SK-N-SH (cell line): Measurements from ENCODE around the gene NUP210L. TPM values are rescaled to one million over a fixed set of nuclear protein-coding genes. Genes with fewer than 3 reads are reported as not detected.

Experiments used
- CTCF ChIA-PET: fragments of 300-600, 350-600 bp; formaldehyde crosslinking; extraction: SDS; loops from one replicate; lab custom pipeline; 2021; lab: Yijun Ruan, JAX
- POLR2A ChIA-PET: fragments of 350-600 bp; sonication (Branson Sonifier 250); formaldehyde crosslinking; extraction: SDS; loops from one replicate; lab custom pipeline; 2020; ENCODE audit warnings: antibody characterized with exemption, inconsistent platforms; lab: Yijun Ruan, JAX
- DNase-seq: peaks from one replicate; pipeline ENCODE4 v3.0.0; 2012
- H2AFZ ChIP-seq: fragments of 200-600 bp; sonication (generic); 2 replicates; pipeline ENCODE4 v1.8.1; 2016; ENCODE audit warnings: antibody characterized with exemption, mild to moderate bottlenecking, low read depth
- H3F3A ChIP-seq: fragments of 200-600 bp; sonication (generic); replicated peaks from 2 replicates; pipeline ENCODE3; 2016; ENCODE audit warnings: antibody characterized with exemption, mild to moderate bottlenecking; ENCODE audit not compliant: insufficient read depth
- H3K27ac ChIP-seq, 2 experiments: fragments of 200-500 bp in 1 of 2; fragments of 200-600 bp in 1 of 2; sonication (Bioruptor generic) in 1 of 2; sonication (generic), shearing (Covaris generic) in 1 of 2; 2 replicates each; pipeline versions ENCODE4 v1.5.1 to v1.6.1; 2014 to 2016; ENCODE audit warnings: low read depth in 2 of 2, inconsistent platforms in 1 of 2, low read length in 1 of 2, mild to moderate bottlenecking in 1 of 2, mixed read lengths in 1 of 2
- H3K27me3 ChIP-seq: fragments of 200-600 bp; sonication (generic), shearing (Covaris generic); 2 replicates; pipeline ENCODE4 v1.6.1; 2016; ENCODE audit warnings: mixed run types; ENCODE audit not compliant: insufficient read depth
- H3K36me3 ChIP-seq, 2 experiments: fragments of 200-500 bp in 1 of 2; fragments of 200-600 bp in 1 of 2; sonication (Bioruptor generic) in 1 of 2; sonication (generic) in 1 of 2; replicated peaks in 1 of 2; 2 replicates each; pipeline versions ENCODE3 to v1.5.1; 2014 to 2016; ENCODE audit warnings: low read length in 1 of 2, mild to moderate bottlenecking in 1 of 2; ENCODE audit not compliant: insufficient read depth in 2 of 2, control insufficient read depth in 1 of 2
- H3K4me1 ChIP-seq, 2 experiments: fragments of 200-500 bp in 1 of 2; fragments of 200-600 bp in 1 of 2; sonication (Bioruptor generic) in 1 of 2; sonication (generic), shearing (Covaris generic) in 1 of 2; 2 replicates each; pipeline versions ENCODE4 v1.5.1 to v1.6.1; 2014 to 2016; ENCODE audit warnings: low read depth in 1 of 2, low read length in 1 of 2, mixed run types in 1 of 2; ENCODE audit not compliant: insufficient read depth in 2 of 2, control insufficient read depth in 1 of 2
- H3K4me2 ChIP-seq: fragments of 200-600 bp; sonication (generic), shearing (Covaris generic); 2 replicates; pipeline ENCODE4 v1.6.1; 2017; ENCODE audit warnings: mixed run types
- H3K4me3 ChIP-seq, 2 experiments: fragments of 200-500 bp in 1 of 2; fragments of 200-600 bp in 1 of 2; sonication (Bioruptor generic) in 1 of 2; sonication (generic), shearing (Covaris generic) in 1 of 2; 2 replicates each; pipeline versions ENCODE4 v1.5.1 to v1.8.1; 2014 to 2016; ENCODE audit warnings: low read depth in 2 of 2, inconsistent platforms in 1 of 2, low read length in 1 of 2, mild to moderate bottlenecking in 1 of 2, mixed read lengths in 1 of 2, moderate library complexity in 1 of 2
- H3K79me2 ChIP-seq: fragments of 200-600 bp; sonication (generic); 2 replicates; pipeline ENCODE4 v1.8.1; 2017; ENCODE audit warnings: mild to moderate bottlenecking; ENCODE audit not compliant: insufficient read depth
- H3K9ac ChIP-seq: fragments of 200-600 bp; sonication (generic); 2 replicates; pipeline ENCODE4 v1.6.1; 2017; ENCODE audit warnings: mixed run types
- H3K9me2 ChIP-seq: fragments of 200-600 bp; sonication (generic); 2 replicates; pipeline ENCODE4 v1.6.1; 2017; ENCODE audit warnings: mixed run types
- H3K9me3 ChIP-seq: fragments of 200-600 bp; sonication (generic); 2 replicates; pipeline ENCODE4 v1.6.1; 2017; ENCODE audit warnings: mixed run types, mild to moderate bottlenecking, moderate library complexity
- H4K20me1 ChIP-seq: fragments of 200-600 bp; sonication (generic); 2 replicates; pipeline ENCODE4 v1.6.1; 2017; ENCODE audit warnings: mild to moderate bottlenecking, mixed run types; ENCODE audit not compliant: insufficient read depth
- CHD2 ChIP-seq: fragments of 150-350 bp; IDR thresholded peaks from 2 replicates; pipeline ENCODE4 v1.6.1; 2018; ENCODE audit warnings: low read length; ENCODE audit not compliant: partially characterized antibody
- ELF1 ChIP-seq: IDR thresholded peaks from 2 replicates; pipeline ENCODE4 v1.4.0; 2012
- EP300 ChIP-seq, 2 experiments: IDR thresholded peaks; 2 replicates each; pipeline versions ENCODE4 v1.4.0 to v1.6.1; 2012; ENCODE audit warnings: borderline replicate concordance in 1 of 2, low read depth in 1 of 2, low read length in 1 of 2
- EZH2phosphoT487 ChIP-seq: fragments of 200-600 bp; sonication (generic); IDR thresholded peaks from 2 replicates; pipeline ENCODE4 v1.6.1; 2017; ENCODE audit warnings: low read depth, mixed run types, mild to moderate bottlenecking, antibody characterized with exemption, moderate library complexity, borderline replicate concordance
- FOSL2 ChIP-seq: IDR thresholded peaks from 2 replicates; pipeline ENCODE4 v1.4.0; 2012; ENCODE audit warnings: low read depth, mild to moderate bottlenecking, moderate library complexity, borderline replicate concordance
- FOXJ3 ChIP-seq: sonication (generic); formaldehyde crosslinking; IDR thresholded peaks from 2 replicates; pipeline ENCODE4 v1.5.1; 2020; ENCODE audit warnings: mild to moderate bottlenecking, missing genetic modification reagents
- FOXM1 ChIP-seq: IDR thresholded peaks from 2 replicates; pipeline ENCODE4 v1.4.0; 2012; ENCODE audit warnings: low read depth, mild to moderate bottlenecking
- GABPA ChIP-seq: IDR thresholded peaks from 2 replicates; pipeline ENCODE4 v1.4.0; 2012; ENCODE audit warnings: low read depth, mild to moderate bottlenecking
- GATA2 ChIP-seq: sonication (generic); formaldehyde crosslinking; IDR thresholded peaks from 2 replicates; pipeline ENCODE4 v1.5.0; 2020; ENCODE audit warnings: mild to moderate bottlenecking, missing genetic modification reagents
- IRF3 ChIP-seq: fragments of 150-350 bp; IDR thresholded peaks from 2 replicates; pipeline ENCODE4 v1.6.1; 2016; ENCODE audit warnings: mild to moderate bottlenecking, low read depth, low read length
- JUND ChIP-seq: IDR thresholded peaks from 2 replicates; pipeline ENCODE4 v1.4.0; 2012
- MXI1 ChIP-seq: IDR thresholded peaks from 2 replicates; pipeline ENCODE4 v1.6.1; 2012; ENCODE audit warnings: mild to moderate bottlenecking, low read depth, low read length, improper control_type of control experiment
- NRF1 ChIP-seq: IDR thresholded peaks from 2 replicates; pipeline ENCODE4 v1.6.1; 2012; ENCODE audit warnings: low read depth, mild to moderate bottlenecking, low read length
- PBX3 ChIP-seq: IDR thresholded peaks from 2 replicates; pipeline ENCODE4; 2012
- RAD21 ChIP-seq: IDR thresholded peaks from 2 replicates; pipeline ENCODE4 v1.6.1; 2012; ENCODE audit warnings: mild to moderate bottlenecking, low read length
- REST ChIP-seq: IDR thresholded peaks from 2 replicates; pipeline ENCODE4 v1.6.1; 2012; ENCODE audit warnings: mild to moderate bottlenecking, low read depth, low read length, moderate library complexity
- SIN3A ChIP-seq: IDR thresholded peaks from 2 replicates; pipeline ENCODE4 v1.6.1; 2012; ENCODE audit warnings: low read depth, mild to moderate bottlenecking, low read length, moderate library complexity, borderline replicate concordance
- TAF1 ChIP-seq: IDR thresholded peaks from 2 replicates; pipeline ENCODE4 v1.6.1; 2012; ENCODE audit warnings: low read depth, mild to moderate bottlenecking, low read length, moderate library complexity, borderline replicate concordance
- TCF12 ChIP-seq: IDR thresholded peaks from 2 replicates; pipeline ENCODE4 v1.4.0; 2012
- TEAD4 ChIP-seq: IDR thresholded peaks from 2 replicates; pipeline ENCODE4 v1.4.0; 2012; ENCODE audit warnings: mild to moderate bottlenecking, borderline replicate concordance; ENCODE audit not compliant: insufficient read depth
- USF1 ChIP-seq: IDR thresholded peaks from 2 replicates; pipeline ENCODE4 v1.4.0; 2012; ENCODE audit warnings: low read depth, borderline replicate concordance
- USF2 ChIP-seq: fragments of 150-350 bp; IDR thresholded peaks from 2 replicates; pipeline ENCODE4 v1.6.1; 2017; ENCODE audit warnings: antibody characterized with exemption, low read length, low read depth, borderline replicate concordance
- YY1 ChIP-seq: IDR thresholded peaks from 2 replicates; pipeline ENCODE4 v1.4.0; 2012; ENCODE audit warnings: low read depth, mild to moderate bottlenecking
- ZBTB33 ChIP-seq: IDR thresholded peaks from 2 replicates; pipeline ENCODE4 v1.4.0; 2012; ENCODE audit warnings: low read depth, borderline replicate concordance
- whole genome bisulfite sequencing: methylation state at CpG from one replicate; pipeline ENCODE4 v1.1.6; 2017; ENCODE audit warnings: low lambda C conversion rate; 5-methylcytosine and 5-hydroxymethylcytosine counted together
- polyA plus RNA-seq, 3 experiments: library from polyadenylated mRNA; depleted of rRNA; stranded (reverse); fragments of >200 nt; gene quantifications; 2 replicates each; pipeline ENCODE4 v1.2.3, GENCODE V29; 2012

NUP210L gene
- polyA plus RNA-seq, 1 of the 3 experiments (the other 2 are of a cell fraction) = not detected

GRCh38 chr1:153985341-153985912, 169.4 kb downstream of the NUP210L start:
- no peaks in the 10 kb centered on the region for H3K27me3 ChIP-seq
- no peak for DNase-seq
- 15% methylated on average over 7 of the region's 7 CpGs for WGBS
- TF ChIP-seq USF2 (no peak), GABPA (no peak), FOXJ3 (CRISPR knock-in tag) (no peak), YY1 (no peak), EP300 (IDR thresholded peaks at IDR 0.05; ENCODE audit: borderline replicate concordance in 1 of 2, low read depth in 1 of 2, low read length in 1 of 2) (no peak), PBX3 (no peak), SIN3A (no peak), ELF1 (no peak), EZH2phosphoT487 (no peak), FOXM1 (no peak), IRF3 (no peak), FOSL2 (peak; percentile 88), JUND (peak; percentile 77), ZBTB33 (no peak), CHD2 (no peak), REST (no peak), RAD21 (no peak), USF1 (no peak), TEAD4 (no peak), GATA2 (CRISPR knock-in tag) (no peak), TAF1 (no peak), MXI1 (no peak), NRF1 (no peak), TCF12 (0 out of 2 replicates have a peak, but pooled peaks have one; percentile 25)

More at GRCh38 chr1:153985341-153985912, 169.4 kb downstream of the NUP210L start:
- Histone ChIP-seq H3K4me2 (peak overlapping the region; percentile 99), H3K36me3 (peaks cover 15 to 28% of the 10 kb centered on the region in 2 experiments), H3K9me2 (no peaks in the 10 kb centered on the region), H3K27ac (peak overlapping the region; percentile 67 to 86), H3F3A (peaks cover 22% of the 10 kb centered on the region), H3K4me1 (peaks cover 15 to 16% of the 10 kb centered on the region in 2 experiments), H3K79me2 (peaks cover 25% of the 10 kb centered on the region), H3K4me3 (peak overlapping the region; percentile 81 to 90), H2AFZ (peak overlapping the region; percentile 79), H4K20me1 (no peaks in the 10 kb centered on the region), H3K9me3 (no peaks in the 10 kb centered on the region), H3K9ac (peak overlapping the region; percentile 86)
- CTCF ChIA-PET = interaction anchor here (0.9 to 4.9 kb wide), 13 partner anchors 11 to 400 kb away, joined by 3 to 68 read pairs (median 10); partner anchors contain the start of genes CHTOP, CRTC2, DENND4B and JTB
- POLR2A ChIA-PET = interaction anchor here (0.6 to 2.7 kb wide), 6 partner anchors 8 to 183 kb away, joined by 3 to 17 read pairs (median 4); partner anchors contain the start of genes CREB3L4, CRTC2, JTB and SLC39A1
